Body of pancreas (tissue), 4 donors: ENCODE results near the gene TMEM123.

Experiments
- POLR2A ChIP-seq, 3 donors: fragments of 450-650 bp; IDR thresholded peaks; one replicate each; pipeline ENCODE4 v1.6.1; 2016; ENCODE audit warnings: antibody characterized with exemption in 3 of 3, mild to moderate bottlenecking in 2 of 3
- TF ChIP-seq, protein P1 (sequence below), 7 experiments: fragments of 450-650 bp in 4 of 7; fragments of 200-600 bp in 3 of 7; sonication (generic) in 3 of 7; IDR thresholded peaks; one replicate each; pipeline ENCODE4 v1.5.1; 2016 to 2019; ENCODE audit warnings: antibody characterized with exemption in 7 of 7

DNA sequence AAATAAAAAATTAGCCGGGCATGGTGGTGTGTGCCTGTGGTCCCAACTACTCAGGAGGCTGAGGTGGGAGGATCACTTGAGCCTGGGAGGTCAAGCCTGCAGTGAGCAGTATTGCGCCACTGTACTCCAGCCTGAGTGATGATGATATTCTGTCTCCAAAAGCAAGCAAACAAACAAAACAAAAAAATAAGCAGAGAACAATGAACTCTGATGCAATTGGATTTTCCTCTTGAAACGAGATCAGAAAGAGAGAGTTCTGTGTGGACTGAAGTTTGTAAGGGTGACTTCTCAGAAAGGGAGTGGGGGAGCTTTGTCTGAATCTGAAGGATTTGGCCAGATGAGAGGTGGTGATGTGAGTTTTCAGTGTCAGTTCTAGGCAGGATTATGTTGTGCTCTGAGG lies 6.0 kb upstream of the TMEM123 start:
- TF ChIP-seq, protein P1, sequence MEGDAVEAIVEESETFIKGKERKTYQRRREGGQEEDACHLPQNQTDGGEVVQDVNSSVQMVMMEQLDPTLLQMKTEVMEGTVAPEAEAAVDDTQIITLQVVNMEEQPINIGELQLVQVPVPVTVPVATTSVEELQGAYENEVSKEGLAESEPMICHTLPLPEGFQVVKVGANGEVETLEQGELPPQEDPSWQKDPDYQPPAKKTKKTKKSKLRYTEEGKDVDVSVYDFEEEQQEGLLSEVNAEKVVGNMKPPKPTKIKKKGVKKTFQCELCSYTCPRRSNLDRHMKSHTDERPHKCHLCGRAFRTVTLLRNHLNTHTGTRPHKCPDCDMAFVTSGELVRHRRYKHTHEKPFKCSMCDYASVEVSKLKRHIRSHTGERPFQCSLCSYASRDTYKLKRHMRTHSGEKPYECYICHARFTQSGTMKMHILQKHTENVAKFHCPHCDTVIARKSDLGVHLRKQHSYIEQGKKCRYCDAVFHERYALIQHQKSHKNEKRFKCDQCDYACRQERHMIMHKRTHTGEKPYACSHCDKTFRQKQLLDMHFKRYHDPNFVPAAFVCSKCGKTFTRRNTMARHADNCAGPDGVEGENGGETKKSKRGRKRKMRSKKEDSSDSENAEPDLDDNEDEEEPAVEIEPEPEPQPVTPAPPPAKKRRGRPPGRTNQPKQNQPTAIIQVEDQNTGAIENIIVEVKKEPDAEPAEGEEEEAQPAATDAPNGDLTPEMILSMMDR (IDR thresholded peaks at IDR 0.05): no peak
- TF ChIP-seq POLR2A (IDR thresholded peaks at IDR 0.05): no peak
